ENCODE results near the gene LRRC27.

Gene LRRC27

DNA sequence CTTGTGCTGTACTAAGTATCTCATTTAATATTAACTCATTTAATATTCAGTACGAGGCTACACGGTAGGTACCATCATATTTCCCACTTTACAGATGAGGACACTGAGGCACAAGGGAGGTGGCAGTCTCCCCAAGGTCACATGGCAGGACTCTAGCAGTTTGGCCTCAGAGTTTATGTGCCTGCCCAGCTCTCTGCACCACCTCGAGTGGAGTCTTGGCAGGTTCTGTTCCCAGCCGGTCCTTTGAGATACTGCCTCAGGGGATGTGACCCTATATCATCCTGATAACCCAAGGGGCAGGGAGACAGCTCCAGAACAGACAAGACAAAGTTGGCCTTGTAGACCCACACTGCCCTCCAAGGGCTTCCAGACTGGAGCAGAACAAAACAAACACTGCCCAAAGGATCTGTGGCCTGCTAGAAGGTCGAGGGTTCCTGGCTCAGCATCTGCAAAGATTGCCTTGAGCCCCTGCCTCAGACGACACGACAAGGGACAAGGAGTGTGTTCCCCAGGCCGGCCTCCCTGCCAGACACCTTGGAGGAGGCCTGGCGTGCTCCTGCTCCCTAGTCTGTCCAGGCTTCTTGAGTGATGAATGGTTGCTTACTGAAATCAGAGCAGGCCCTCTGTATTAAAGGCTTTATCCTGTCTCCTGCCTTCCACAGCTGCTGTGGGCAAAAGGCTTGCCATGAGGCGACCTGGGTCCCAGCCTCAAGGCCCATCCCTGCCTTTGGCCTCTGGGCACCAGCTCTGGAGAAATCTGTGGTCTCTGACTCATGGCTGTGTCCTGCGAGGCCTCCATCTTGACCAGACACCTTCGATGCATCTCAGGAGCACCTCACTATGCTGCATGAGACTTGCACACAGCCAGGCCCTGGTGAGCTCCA, 61.1 kb downstream of the LRRC27 start:
- H3K27ac ChIP-seq (replicated peaks) = no peak overlapping the region
- no peaks in the 10 kb centered on the region for H3K27me3 ChIP-seq (ENCODE audit: insufficient read depth, poor library complexity, severe bottlenecking)
- DNase-seq (ENCODE audit: low read depth in 1 of 2, low spot score in 1 of 2) = no peak
- H3K4me3 ChIP-seq (replicated peaks; ENCODE audit: insufficient read depth, low read length) = no peak overlapping the region
- TF ChIP-seq, protein P1, sequence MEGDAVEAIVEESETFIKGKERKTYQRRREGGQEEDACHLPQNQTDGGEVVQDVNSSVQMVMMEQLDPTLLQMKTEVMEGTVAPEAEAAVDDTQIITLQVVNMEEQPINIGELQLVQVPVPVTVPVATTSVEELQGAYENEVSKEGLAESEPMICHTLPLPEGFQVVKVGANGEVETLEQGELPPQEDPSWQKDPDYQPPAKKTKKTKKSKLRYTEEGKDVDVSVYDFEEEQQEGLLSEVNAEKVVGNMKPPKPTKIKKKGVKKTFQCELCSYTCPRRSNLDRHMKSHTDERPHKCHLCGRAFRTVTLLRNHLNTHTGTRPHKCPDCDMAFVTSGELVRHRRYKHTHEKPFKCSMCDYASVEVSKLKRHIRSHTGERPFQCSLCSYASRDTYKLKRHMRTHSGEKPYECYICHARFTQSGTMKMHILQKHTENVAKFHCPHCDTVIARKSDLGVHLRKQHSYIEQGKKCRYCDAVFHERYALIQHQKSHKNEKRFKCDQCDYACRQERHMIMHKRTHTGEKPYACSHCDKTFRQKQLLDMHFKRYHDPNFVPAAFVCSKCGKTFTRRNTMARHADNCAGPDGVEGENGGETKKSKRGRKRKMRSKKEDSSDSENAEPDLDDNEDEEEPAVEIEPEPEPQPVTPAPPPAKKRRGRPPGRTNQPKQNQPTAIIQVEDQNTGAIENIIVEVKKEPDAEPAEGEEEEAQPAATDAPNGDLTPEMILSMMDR (IDR thresholded peaks at IDR 0.05; ENCODE audit: insufficient read depth, low read length) = no peak
- TF ChIP-seq GABPA (IDR thresholded peaks at IDR 0.05; ENCODE audit: low read depth) (no peak), SPI1 (IDR thresholded peaks at IDR 0.05; ENCODE audit: borderline replicate concordance, low read depth) (no peak), POLR2AphosphoS5 (IDR thresholded peaks at IDR 0.05; ENCODE audit: low read depth) (no peak)
- TF ChIP-seq, protein P2, sequence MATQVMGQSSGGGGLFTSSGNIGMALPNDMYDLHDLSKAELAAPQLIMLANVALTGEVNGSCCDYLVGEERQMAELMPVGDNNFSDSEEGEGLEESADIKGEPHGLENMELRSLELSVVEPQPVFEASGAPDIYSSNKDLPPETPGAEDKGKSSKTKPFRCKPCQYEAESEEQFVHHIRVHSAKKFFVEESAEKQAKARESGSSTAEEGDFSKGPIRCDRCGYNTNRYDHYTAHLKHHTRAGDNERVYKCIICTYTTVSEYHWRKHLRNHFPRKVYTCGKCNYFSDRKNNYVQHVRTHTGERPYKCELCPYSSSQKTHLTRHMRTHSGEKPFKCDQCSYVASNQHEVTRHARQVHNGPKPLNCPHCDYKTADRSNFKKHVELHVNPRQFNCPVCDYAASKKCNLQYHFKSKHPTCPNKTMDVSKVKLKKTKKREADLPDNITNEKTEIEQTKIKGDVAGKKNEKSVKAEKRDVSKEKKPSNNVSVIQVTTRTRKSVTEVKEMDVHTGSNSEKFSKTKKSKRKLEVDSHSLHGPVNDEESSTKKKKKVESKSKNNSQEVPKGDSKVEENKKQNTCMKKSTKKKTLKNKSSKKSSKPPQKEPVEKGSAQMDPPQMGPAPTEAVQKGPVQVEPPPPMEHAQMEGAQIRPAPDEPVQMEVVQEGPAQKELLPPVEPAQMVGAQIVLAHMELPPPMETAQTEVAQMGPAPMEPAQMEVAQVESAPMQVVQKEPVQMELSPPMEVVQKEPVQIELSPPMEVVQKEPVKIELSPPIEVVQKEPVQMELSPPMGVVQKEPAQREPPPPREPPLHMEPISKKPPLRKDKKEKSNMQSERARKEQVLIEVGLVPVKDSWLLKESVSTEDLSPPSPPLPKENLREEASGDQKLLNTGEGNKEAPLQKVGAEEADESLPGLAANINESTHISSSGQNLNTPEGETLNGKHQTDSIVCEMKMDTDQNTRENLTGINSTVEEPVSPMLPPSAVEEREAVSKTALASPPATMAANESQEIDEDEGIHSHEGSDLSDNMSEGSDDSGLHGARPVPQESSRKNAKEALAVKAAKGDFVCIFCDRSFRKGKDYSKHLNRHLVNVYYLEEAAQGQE (IDR thresholded peaks at IDR 0.05; ENCODE audit: insufficient replicate concordance, low read depth) = no peak

DNA sequence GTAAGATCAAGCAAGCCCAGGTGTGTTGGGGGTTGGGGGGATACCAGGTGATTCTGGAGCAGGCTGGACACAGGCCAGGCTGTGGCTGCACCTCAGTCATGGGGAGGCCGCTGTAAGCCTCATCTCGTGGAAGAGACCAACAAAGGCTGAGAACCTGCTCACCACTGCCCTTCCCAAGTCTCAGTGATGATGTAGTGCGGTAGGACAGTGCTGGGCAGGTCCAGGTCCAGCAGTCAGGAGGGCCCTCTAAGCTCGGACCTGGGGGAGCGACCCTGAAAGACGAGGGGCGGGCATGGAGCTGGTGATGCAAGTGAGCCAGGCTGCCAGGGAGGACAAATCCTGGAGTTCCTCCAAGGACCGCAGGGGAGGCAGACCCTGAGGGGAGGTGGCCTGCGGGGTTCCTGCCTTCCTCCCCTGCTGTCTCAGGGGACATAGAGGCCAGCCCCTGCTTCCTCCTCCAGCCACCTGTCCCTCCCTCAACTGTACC, 61.7 kb downstream of the LRRC27 start:
- Histone ChIP-seq H3K27me3 (ENCODE audit: insufficient read depth, poor library complexity, severe bottlenecking) (no peaks in the 10 kb centered on the region), H3K4me3 (replicated peaks; ENCODE audit: insufficient read depth, low read length) (no peak overlapping the region), H3K27ac (replicated peaks) (no peak overlapping the region)
- no peak for DNase-seq (ENCODE audit: low read depth in 1 of 2, low spot score in 1 of 2)
- TF ChIP-seq POLR2AphosphoS5 (IDR thresholded peaks at IDR 0.05; ENCODE audit: low read depth) (no peak), SPI1 (IDR thresholded peaks at IDR 0.05; ENCODE audit: borderline replicate concordance, low read depth) (no peak), GABPA (IDR thresholded peaks at IDR 0.05; ENCODE audit: low read depth) (no peak)
- TF ChIP-seq, protein P2 (IDR thresholded peaks at IDR 0.05; ENCODE audit: insufficient replicate concordance, low read depth) = no peak
- TF ChIP-seq, protein P1 (IDR thresholded peaks at IDR 0.05; ENCODE audit: insufficient read depth, low read length) = no peak

DNA sequence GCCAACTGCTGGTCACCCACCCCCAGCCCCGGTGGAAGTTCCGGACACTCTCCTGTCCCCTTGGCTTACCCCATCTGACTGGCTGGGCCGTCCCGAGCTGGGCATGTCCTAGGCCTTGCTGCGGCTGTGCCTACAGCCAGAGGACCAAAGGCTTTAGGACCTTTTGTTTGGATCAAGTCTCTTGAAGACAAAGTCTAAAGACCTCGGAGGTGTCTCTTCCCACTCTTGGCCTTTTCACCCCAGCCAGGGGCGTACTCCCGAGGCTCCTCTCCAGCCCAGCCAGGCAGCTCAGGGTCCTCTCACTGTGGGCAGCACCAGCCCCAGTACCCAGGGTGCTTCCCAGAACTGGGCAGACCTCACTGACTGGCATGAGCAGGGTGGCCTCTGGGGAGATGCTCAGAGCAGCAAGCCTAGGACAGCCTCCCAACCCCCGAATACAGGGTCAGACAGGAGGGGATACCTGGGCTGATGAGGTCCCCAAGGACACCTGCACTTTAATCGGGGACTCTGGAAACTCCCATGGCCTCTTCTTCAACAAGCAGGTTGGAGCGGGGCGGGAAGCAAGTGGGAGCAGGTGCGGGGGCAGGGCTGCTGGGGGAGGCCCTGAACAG, 62.3 kb downstream of the LRRC27 start:
- TF ChIP-seq, protein P2 (IDR thresholded peaks at IDR 0.05; ENCODE audit: insufficient replicate concordance, low read depth) = no peak
- Histone ChIP-seq H3K4me3 (replicated peaks; ENCODE audit: insufficient read depth, low read length) (no peak overlapping the region), H3K27me3 (ENCODE audit: insufficient read depth, poor library complexity, severe bottlenecking) (no peaks in the 10 kb centered on the region), H3K27ac (replicated peaks) (no peak overlapping the region)
- no peak for DNase-seq (ENCODE audit: low read depth in 1 of 2, low spot score in 1 of 2)

All from HL-60 (cell line).